Heart left ventricle (tissue), 16 donors: Measurements from ENCODE around the gene PNMT. TPM values are rescaled to one million over a fixed set of nuclear protein-coding genes. Genes with fewer than 3 reads are reported as not detected.

Experiments used
- ATAC-seq, 4 donors: fragments of 200-7000 bp; cut with Tn5 transposase; one replicate each; pipeline ENCODE4 v1.9.1; 2020 to 2022; ENCODE audit warnings: moderate library complexity in 4 of 4, mild to moderate bottlenecking in 3 of 4, moderate number of reproducible peaks in 1 of 4
- DNase-seq, 5 donors: peaks; one replicate each; pipeline ENCODE4 v3.0.0-alpha.2; 2020
- H3K27ac ChIP-seq, 12 donors: fragments of 200-600 bp; sonication (generic) in 4 of 12; one replicate each; pipeline versions ENCODE4 v1.5.0 to v1.8.0; 2016 to 2022; ENCODE audit warnings: mild to moderate bottlenecking in 2 of 12
- H3K27me3 ChIP-seq, 9 donors: fragments of 200-600 bp; sonication (generic) in 2 of 9; one replicate each; pipeline versions ENCODE4 v1.5.1 to v1.8.0; 2016 to 2022; ENCODE audit warnings: mild to moderate bottlenecking in 3 of 9
- H3K36me3 ChIP-seq, 9 donors: fragments of 200-600 bp; sonication (generic) in 2 of 9; one replicate each; pipeline versions ENCODE4 v1.5.0 to v1.8.0; 2018 to 2022; ENCODE audit warnings: mild to moderate bottlenecking in 2 of 9
- H3K4me1 ChIP-seq, 12 donors: fragments of 200-600 bp; sonication (generic) in 4 of 12; one replicate each; pipeline versions ENCODE4 v1.5.0 to v1.8.0; 2016 to 2022; ENCODE audit warnings: mild to moderate bottlenecking in 3 of 12
- H3K4me3 ChIP-seq, 12 donors: fragments of 200-600 bp; sonication (generic) in 4 of 12; one replicate each; pipeline versions ENCODE4 v1.5.0 to v1.8.0; 2017 to 2022; ENCODE audit warnings: mild to moderate bottlenecking in 9 of 12, moderate library complexity in 4 of 12
- H3K9me3 ChIP-seq, 12 donors: fragments of 200-600 bp; sonication (generic) in 4 of 12; one replicate each; pipeline versions ENCODE4 v1.5.0 to v1.8.0; 2016 to 2022; ENCODE audit warnings: mild to moderate bottlenecking in 1 of 12
- POLR2A ChIP-seq, 2 donors: fragments of 450-650 bp; IDR thresholded peaks; one replicate each; pipeline ENCODE4 v1.6.1; 2017; ENCODE audit warnings: antibody characterized with exemption in 2 of 2, mild to moderate bottlenecking in 2 of 2, moderate library complexity in 2 of 2
- WGBS, 4 donors: extraction: QIAGEN DNeasy Blood & Tissue Kit in 2 of 4; methylation state at CpG; one replicate each; pipeline versions ENCODE4 v1.1.5 to v1.1.7; 2013 to 2018; 5-methylcytosine and 5-hydroxymethylcytosine counted together
- intact Hi-C, 10 donors: fragments of 100-400 bp; cut with DNase I; formaldehyde crosslinking; loops; one replicate each; pipeline versions ENCODE4 v1.11.1 to v1.14.2; 2022
- polyA plus RNA-seq, 2 donors: library from polyadenylated mRNA; stranded (reverse); fragments of 200-250 nt; gene quantifications; one replicate each; pipeline ENCODE4 v1.2.3, GENCODE V29; 2013
- total RNA-seq, 9 donors: library from RNA; depleted of rRNA in 2 of 9; stranded (reverse); fragments of >200 nt in 2 of 9; fragmentation: NEBNext Ultra II Directional in 3 of 9; extraction: Animal tissue kit (Norgen Biotek cat#: 25700) in 3 of 9; gene quantifications; one replicate each; pipeline versions ENCODE4 v1.1.0 to v1.2.4, GENCODE V29; 2016 to 2023
- TF ChIP-seq, protein P1 (sequence below), 12 donors: fragments of 200-600 bp; sonication (generic) in 4 of 12; IDR thresholded peaks; one replicate each; pipeline versions ENCODE4 v1.5.0 to v1.8.0; 2018 to 2022; ENCODE audit warnings: antibody characterized with exemption in 12 of 12, mild to moderate bottlenecking in 5 of 12
- donor health status: ischemic (EF 13 %, LVEDD 7.1; RV severe dilation, severe dysfunction).
- donor health status: healthy with polysubstance abuse.
- donor health status: DM: no; HTN: yes; CAD: no.
- donor health status: DM: no; HTN: no; CAD: no.
- donor health status: ischemic (EF 25% LVEDD 6.9; RV normal size, moderate dysfunction).
- donor health status: ischemic (EF 25% LVEDD 5.7; RV mildly dilated, moderate dysfunction).
- donor health status: healthy.
- donor health status: DM: yes; HTN: yes; CAD: no.
- donor health status: ischemic (EF 35%, LVEDD 5.7; RV mildly dilated, moderate dysfunction).
- donor health status: nonischemic (EF 11% LVEDD 7.7; RV severe dilation, severe dysfunction).
- donor health status: DM: yes; HTN: yes; CAD: no.
- donor health status: PGD.
- donor health status: ischemic (EF 29% LVEDD 5.4; RV normal size, mild dysfunction).
- donor health status: nonischemic (EF 23%, LVEDD 6.1; RV moderate dilation, normal function).

The PNMT gene
- total and polyA plus RNA-seq, 11 donors, result 2.4 to 15.6 (median 6.1) TPM

DNA sequence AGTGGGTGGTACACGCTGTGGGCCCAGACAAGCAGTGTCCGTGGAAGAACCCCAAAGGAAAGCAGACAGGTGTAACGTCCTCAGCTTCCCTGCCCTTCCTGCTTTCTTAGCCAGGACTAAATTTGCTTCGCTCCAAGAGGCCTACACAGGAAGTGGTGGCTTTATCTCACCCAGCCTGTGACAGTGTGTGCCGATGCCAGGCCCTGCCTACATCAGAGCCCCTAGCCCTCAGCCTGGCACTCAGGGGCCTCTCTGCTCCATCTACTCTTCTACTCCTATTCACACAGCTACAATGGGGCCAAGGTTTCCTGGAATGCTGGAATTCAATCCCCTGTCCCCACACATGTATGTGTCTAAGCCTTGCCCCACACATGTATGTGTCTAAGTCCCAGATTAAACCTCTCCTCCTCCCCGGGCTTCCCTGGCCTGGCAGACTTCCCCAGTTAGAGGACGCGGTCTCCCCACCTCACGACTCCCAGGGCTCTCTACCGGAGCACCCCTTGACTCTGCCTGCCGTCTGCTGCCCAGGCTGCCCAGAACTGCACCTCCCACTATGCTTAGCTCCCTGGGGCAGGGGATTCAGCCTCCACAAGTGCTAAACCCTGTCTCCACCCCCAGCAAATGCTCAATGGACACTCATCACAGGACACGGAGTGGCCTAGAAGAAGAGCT, 11.4 kb downstream of the PNMT start:
- H3K4me3 ChIP-seq, result no peak overlapping the region

DNA sequence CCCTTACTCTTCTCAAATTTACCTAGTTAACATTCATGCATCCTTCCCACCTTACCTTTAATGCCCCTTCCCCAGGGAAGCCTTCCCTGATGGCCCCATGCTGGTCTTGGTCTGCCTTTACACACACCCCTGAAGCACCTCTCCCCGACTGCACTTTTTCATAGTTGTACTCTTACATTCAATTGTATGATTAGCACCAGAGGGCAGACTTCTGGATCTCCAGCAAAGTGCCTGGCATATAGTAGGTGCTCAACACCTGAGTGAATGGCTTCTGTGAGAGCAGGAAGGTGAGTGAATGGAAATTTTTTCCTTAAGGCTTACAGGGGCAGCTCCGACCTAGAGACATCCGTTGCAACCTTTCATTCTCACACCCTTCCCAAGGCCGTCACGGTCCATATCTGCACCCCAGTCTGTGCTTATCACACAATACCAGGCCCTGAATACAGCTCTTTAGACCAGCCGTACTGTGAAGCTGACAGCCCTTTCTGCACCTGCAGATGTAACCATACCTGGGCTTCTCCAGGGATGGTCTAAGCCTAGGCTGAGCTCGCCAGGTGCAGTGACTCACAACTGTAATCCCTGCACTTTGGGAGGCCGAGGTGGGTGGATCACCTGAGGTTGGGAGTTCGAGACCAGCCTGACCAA, 15.2 kb downstream of the PNMT start:
- H3K27ac ChIP-seq, result no peak overlapping the region
- intact Hi-C loops, result no loop called here
- no peaks in the 10 kb centered on the region for H3K27me3 ChIP-seq
- no peak for ATAC-seq
- H3K4me3 ChIP-seq, result no peak overlapping the region
- peak in 1 of 5 donors; percentile 4 for DNase-seq
- H3K4me1 ChIP-seq, result peaks cover 0 to 32% (median 21%) of the 10 kb centered on the region in 12 donors
- TF ChIP-seq, protein P1, sequence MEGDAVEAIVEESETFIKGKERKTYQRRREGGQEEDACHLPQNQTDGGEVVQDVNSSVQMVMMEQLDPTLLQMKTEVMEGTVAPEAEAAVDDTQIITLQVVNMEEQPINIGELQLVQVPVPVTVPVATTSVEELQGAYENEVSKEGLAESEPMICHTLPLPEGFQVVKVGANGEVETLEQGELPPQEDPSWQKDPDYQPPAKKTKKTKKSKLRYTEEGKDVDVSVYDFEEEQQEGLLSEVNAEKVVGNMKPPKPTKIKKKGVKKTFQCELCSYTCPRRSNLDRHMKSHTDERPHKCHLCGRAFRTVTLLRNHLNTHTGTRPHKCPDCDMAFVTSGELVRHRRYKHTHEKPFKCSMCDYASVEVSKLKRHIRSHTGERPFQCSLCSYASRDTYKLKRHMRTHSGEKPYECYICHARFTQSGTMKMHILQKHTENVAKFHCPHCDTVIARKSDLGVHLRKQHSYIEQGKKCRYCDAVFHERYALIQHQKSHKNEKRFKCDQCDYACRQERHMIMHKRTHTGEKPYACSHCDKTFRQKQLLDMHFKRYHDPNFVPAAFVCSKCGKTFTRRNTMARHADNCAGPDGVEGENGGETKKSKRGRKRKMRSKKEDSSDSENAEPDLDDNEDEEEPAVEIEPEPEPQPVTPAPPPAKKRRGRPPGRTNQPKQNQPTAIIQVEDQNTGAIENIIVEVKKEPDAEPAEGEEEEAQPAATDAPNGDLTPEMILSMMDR (IDR thresholded peaks at IDR 0.05), result no peak
- TF ChIP-seq POLR2A (IDR thresholded peaks at IDR 0.05), result no peak
- WGBS, 4 donors, result 86 to 91% (median 90%) methylated on average over 9 of the region's 9 CpGs
- H3K9me3 ChIP-seq, result no peaks in the 10 kb centered on the region
- peaks cover 0 to 45% (median 18%) of the 10 kb centered on the region in 9 donors for H3K36me3 ChIP-seq

More for the DNA sequence above, 11.4 kb downstream of the PNMT start:
- no peak for TF ChIP-seq POLR2A (IDR thresholded peaks at IDR 0.05)
- TF ChIP-seq, protein P1 (IDR thresholded peaks at IDR 0.05), result no peak
- ATAC-seq (peak; percentile 43 to 58 (median 50)), DNase-seq (peak in 4 of 5 donors; percentile 52 to 76 (median 68))
- no peaks in the 10 kb centered on the region for H3K27me3 ChIP-seq
- 42 to 58% (median 48%) methylated on average over 12 of the region's 12 CpGs for WGBS, 4 donors
- H3K36me3 ChIP-seq, result peaks cover 0 to 41% (median 16%) of the 10 kb centered on the region in 9 donors
- intact Hi-C loops, result loop anchor here in 1 of 10 donors (10.0 kb wide), 1 partner anchor 55 kb away; the partner anchor contains the start of gene PPP1R1B
- peak overlapping the region; percentile 75 to 93 (median 90) for H3K27ac ChIP-seq
- no peaks in the 10 kb centered on the region for H3K9me3 ChIP-seq
- H3K4me1 ChIP-seq, result peaks cover 0 to 58% (median 48%) of the 10 kb centered on the region in 12 donors

DNA sequence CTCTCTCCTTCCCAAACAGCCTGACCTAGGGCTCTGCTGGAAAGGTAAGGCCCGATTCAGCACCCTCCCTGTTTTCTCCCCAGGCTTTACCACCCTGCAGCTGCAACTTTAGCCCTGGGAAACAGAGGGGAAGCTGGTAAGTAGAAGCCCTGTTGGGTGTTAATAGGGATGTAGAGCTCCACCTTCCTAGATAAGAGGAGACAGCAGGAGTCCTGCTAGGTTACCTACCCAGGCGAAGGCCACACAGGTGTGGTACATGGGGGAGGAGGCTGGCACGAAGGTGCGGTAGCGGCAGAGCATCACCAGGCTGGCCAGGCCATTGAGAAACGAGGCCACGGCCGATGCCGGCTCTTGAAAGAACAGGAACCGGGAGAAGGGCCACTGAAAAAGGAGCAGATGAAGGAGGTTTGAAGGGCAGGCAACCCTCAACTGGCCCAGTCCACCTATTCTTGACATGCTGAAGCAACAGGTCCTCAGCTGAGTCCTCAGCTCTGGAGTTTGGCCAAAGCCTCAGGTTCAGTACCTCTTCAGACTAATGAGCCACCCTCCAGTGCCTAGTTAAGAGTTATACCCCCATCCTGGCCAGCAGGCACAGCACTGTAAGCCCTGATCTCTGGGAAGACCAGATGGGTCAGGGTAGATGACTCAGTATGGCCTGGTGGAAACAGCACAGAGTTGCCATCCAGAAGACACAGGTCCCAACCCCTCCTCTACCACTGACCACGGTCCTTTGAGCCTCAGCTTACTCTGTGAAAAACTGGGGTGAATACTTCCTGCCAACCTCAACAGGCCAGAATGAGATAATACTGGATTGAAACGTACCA, 16.3 kb downstream of the PNMT start:
- intact Hi-C loops, result loop anchor here in 3 of 10 donors (5.0 kb wide), 3 partner anchors 43 to 68 kb away; partner anchors contain the start of gene MIEN1 (in 2 of the 3)
- peaks cover 0 to 30% (median 22%) of the 10 kb centered on the region in 12 donors for H3K4me1 ChIP-seq
- ATAC-seq (no peak), DNase-seq (peak in 1 of 5 donors; percentile 16)
- no peak overlapping the region for H3K4me3 ChIP-seq
- H3K9me3 ChIP-seq, result no peaks in the 10 kb centered on the region
- H3K27me3 ChIP-seq, result no peaks in the 10 kb centered on the region
- TF ChIP-seq, protein P1 (IDR thresholded peaks at IDR 0.05), result no peak
- TF ChIP-seq POLR2A (IDR thresholded peaks at IDR 0.05), result no peak
- H3K36me3 ChIP-seq, result peaks cover 0 to 40% (median 18%) of the 10 kb centered on the region in 9 donors
- H3K27ac ChIP-seq, result no peak overlapping the region
- 89 to 93% (median 90%) methylated on average over 11 to 12 of the region's 12 CpGs for WGBS, 4 donors
